ENCODE measurements around the gene KIF16B.

KIF16B gene

DNA sequence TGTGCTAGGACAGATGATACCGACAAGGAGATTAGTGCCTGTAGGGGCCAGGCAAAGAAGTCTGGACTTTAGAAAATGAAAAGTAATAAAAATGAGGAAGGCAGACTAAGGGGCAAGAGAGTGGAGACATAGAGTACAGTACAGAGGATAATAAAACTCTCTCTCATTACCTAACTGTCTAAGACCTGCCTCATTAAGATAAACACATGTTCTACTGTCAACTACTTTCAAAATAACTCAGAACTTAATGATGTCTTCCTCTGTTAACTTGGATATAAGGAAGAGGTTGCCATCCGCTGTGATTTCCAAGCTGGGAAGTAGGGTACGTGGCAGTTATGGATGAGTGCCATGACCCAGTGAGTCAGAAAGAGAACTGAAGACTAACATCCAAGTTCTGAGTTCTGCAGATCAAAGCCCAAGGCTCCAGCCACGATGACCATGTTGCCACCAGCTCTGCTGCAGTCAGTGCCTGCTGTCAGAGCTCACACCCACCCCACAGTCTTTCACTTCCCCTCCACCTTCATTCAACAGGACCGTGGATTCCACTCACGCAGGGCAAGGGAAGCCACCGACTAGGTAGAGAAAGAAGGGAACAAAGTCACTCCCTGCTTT lies 81.8 kb downstream of the KIF16B start:
- no peaks in the 10 kb centered on the region for H3K9me3 ChIP-seq (ENCODE audit: control insufficient read depth, low read length)
- no peak overlapping the region for H3K4me3 ChIP-seq (ENCODE audit: low read length)
- peaks cover 19% of the 10 kb centered on the region for H3K36me3 ChIP-seq (ENCODE audit: control insufficient read depth, insufficient read depth, low read length, severe bottlenecking)
- DNase-seq (ENCODE audit: low read depth): no peak
- H3K4me1 ChIP-seq (ENCODE audit: control insufficient read depth, insufficient read depth, low read length): no peaks in the 10 kb centered on the region
- no peaks in the 10 kb centered on the region for H3K27me3 ChIP-seq (replicated peaks; ENCODE audit: control insufficient read depth, insufficient read depth, low read length)
- no peak overlapping the region for H3K9ac ChIP-seq (ENCODE audit: low read length)

DNA sequence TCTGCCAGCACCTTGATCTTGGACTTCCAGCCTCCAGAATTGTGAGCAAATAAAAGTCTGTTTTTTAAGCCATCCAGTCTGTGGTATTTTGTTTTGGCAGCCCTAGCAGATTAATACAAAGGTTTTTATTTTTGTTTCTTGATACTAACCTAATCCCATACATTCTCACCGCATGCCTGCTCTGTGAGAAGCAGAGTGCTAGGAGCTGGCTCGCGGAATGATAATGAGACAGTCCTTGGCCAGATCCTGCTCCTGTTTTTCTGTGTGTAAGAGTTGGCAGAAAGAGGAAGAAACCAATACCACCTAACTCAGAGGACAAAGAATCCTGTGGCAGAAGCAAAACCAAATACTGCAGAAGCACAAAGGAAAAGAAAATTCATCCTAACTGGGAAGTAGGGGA lies 82.6 kb downstream of the KIF16B start:
- Histone ChIP-seq H3K4me3 (ENCODE audit: low read length) (no peak overlapping the region), H3K9ac (ENCODE audit: low read length) (no peak overlapping the region), H3K9me3 (ENCODE audit: control insufficient read depth, low read length) (no peaks in the 10 kb centered on the region), H3K27me3 (replicated peaks; ENCODE audit: control insufficient read depth, insufficient read depth, low read length) (no peaks in the 10 kb centered on the region), H3K4me1 (ENCODE audit: control insufficient read depth, insufficient read depth, low read length) (no peaks in the 10 kb centered on the region), H3K36me3 (ENCODE audit: control insufficient read depth, insufficient read depth, low read length, severe bottlenecking) (peaks cover 15% of the 10 kb centered on the region)
- no peak for DNase-seq (ENCODE audit: low read depth)

DNA sequence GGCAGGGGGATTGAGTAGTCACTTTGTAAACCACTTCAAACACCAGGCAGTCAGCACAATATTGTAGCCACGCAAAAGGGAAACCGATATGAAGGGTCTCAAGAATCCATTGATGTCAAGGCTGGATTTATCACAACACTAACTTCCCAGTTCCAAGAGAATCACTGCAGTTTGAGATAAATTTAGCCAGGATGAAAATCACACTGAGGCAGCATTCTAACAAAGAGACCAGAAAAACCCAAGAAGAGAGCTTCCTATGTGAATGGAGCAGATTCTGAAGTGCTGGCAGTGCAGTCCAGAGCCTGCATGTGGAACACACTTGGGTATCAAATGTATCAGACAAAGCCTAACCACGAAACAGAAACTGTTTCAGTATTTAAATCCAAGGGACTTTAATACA lies 84.6 kb downstream of the KIF16B start:
- no peaks in the 10 kb centered on the region for H3K4me1 ChIP-seq (ENCODE audit: control insufficient read depth, insufficient read depth, low read length)
- peaks cover 15% of the 10 kb centered on the region for H3K36me3 ChIP-seq (ENCODE audit: control insufficient read depth, insufficient read depth, low read length, severe bottlenecking)
- H3K4me3 ChIP-seq (ENCODE audit: low read length): no peak overlapping the region
- no peak overlapping the region for H3K9ac ChIP-seq (ENCODE audit: low read length)
- DNase-seq (ENCODE audit: low read depth): no peak
- H3K27me3 ChIP-seq (replicated peaks; ENCODE audit: control insufficient read depth, insufficient read depth, low read length): no peaks in the 10 kb centered on the region
- no peaks in the 10 kb centered on the region for H3K9me3 ChIP-seq (ENCODE audit: control insufficient read depth, low read length)

- DNase-seq (ENCODE audit: low read depth): no peak
- H3K4me3 ChIP-seq (ENCODE audit: low read length): no peak overlapping the region
- H3K36me3 ChIP-seq (ENCODE audit: control insufficient read depth, insufficient read depth, low read length, severe bottlenecking): peaks cover 13% of the 10 kb centered on the region
- H3K9ac ChIP-seq (ENCODE audit: low read length): no peak overlapping the region
- H3K9me3 ChIP-seq (ENCODE audit: control insufficient read depth, low read length): no peaks in the 10 kb centered on the region
- no peaks in the 10 kb centered on the region for H3K4me1 ChIP-seq (ENCODE audit: control insufficient read depth, insufficient read depth, low read length)
- H3K27me3 ChIP-seq (replicated peaks; ENCODE audit: control insufficient read depth, insufficient read depth, low read length): no peaks in the 10 kb centered on the region
These were observed 85.2 kb downstream of the KIF16B start for GRCh38 chr20:16488086-16488485.

DNA sequence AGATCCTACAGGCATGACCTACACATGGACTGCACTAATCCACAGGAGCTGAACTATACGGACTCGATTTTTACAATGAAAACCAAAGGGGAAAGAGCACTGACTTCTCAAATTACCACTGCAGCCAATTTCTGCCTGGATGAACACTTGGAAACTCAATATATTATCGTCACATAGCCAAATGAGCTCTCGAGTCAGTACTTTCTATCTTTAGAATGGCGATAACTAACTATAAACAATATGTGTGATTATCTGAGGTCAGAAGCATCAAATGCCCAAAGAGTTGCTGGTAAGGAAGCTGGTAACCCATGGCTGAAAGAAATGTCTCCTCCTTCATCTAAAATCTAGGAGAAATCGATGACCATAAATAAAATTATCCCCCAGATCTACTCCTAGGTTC lies 86.7 kb downstream of the KIF16B start:
- H3K9me3 ChIP-seq (ENCODE audit: control insufficient read depth, low read length): no peaks in the 10 kb centered on the region
- no peak overlapping the region for H3K4me3 ChIP-seq (ENCODE audit: low read length)
- H3K27me3 ChIP-seq (replicated peaks; ENCODE audit: control insufficient read depth, insufficient read depth, low read length): no peaks in the 10 kb centered on the region
- H3K4me1 ChIP-seq (ENCODE audit: control insufficient read depth, insufficient read depth, low read length): no peaks in the 10 kb centered on the region
- H3K36me3 ChIP-seq (ENCODE audit: control insufficient read depth, insufficient read depth, low read length, severe bottlenecking): peaks cover 6% of the 10 kb centered on the region
- DNase-seq (ENCODE audit: low read depth): no peak
- H3K9ac ChIP-seq (ENCODE audit: low read length): no peak overlapping the region

DNA sequence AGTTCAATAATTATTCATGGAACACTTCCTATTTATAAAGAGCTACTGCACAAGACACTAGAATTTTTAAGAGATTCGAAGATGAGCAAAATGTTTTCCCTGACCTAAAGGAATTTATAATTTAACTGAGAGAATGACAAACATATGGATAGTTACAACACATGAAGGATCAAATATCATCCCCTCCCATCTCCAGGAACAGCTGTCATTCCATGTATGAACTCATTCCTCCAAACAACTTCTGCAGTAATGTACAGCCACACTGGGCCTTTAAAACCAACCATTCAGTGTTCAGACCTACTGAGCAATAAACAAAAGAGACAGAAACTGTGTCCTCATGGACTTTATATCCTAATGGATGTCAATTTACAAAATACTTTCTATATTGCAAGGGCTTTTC lies 87.8 kb downstream of the KIF16B start:
- no peak overlapping the region for H3K9ac ChIP-seq (ENCODE audit: low read length)
- H3K9me3 ChIP-seq (ENCODE audit: control insufficient read depth, low read length): no peaks in the 10 kb centered on the region
- peak; percentile 60 for DNase-seq (ENCODE audit: low read depth)
- no peaks in the 10 kb centered on the region for H3K4me1 ChIP-seq (ENCODE audit: control insufficient read depth, insufficient read depth, low read length)
- no peak overlapping the region for H3K4me3 ChIP-seq (ENCODE audit: low read length)
- H3K27me3 ChIP-seq (replicated peaks; ENCODE audit: control insufficient read depth, insufficient read depth, low read length): no peaks in the 10 kb centered on the region
- H3K36me3 ChIP-seq (ENCODE audit: control insufficient read depth, insufficient read depth, low read length, severe bottlenecking): peaks cover 6% of the 10 kb centered on the region

DNA sequence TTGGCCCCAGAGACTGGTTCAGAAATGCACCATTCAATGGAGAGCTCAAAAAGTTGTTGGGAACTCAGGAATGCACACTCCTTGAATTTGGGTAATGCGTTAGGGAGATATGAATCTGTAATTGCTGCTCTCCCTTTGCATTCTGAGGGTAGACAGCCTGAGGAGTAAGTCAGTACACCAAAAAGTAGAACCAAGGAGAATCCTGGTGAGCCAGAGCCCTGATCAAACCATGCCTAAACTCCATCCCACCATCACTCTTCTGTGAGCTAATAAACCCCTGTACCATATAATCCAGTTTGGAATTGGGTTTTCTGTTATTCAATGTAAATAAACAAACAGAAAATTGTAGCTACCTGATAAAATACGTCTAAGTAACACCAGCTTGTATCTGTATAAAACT lies 90.2 kb downstream of the KIF16B start:
- H3K27me3 ChIP-seq (replicated peaks; ENCODE audit: control insufficient read depth, insufficient read depth, low read length): no peaks in the 10 kb centered on the region
- no peak overlapping the region for H3K4me3 ChIP-seq (ENCODE audit: low read length)
- peaks cover 6% of the 10 kb centered on the region for H3K36me3 ChIP-seq (ENCODE audit: control insufficient read depth, insufficient read depth, low read length, severe bottlenecking)
- peaks cover 4% of the 10 kb centered on the region for H3K4me1 ChIP-seq (ENCODE audit: control insufficient read depth, insufficient read depth, low read length)
- no peak for DNase-seq (ENCODE audit: low read depth)
- H3K9me3 ChIP-seq (ENCODE audit: control insufficient read depth, low read length): no peaks in the 10 kb centered on the region
- H3K9ac ChIP-seq (ENCODE audit: low read length): no peak overlapping the region

DNA sequence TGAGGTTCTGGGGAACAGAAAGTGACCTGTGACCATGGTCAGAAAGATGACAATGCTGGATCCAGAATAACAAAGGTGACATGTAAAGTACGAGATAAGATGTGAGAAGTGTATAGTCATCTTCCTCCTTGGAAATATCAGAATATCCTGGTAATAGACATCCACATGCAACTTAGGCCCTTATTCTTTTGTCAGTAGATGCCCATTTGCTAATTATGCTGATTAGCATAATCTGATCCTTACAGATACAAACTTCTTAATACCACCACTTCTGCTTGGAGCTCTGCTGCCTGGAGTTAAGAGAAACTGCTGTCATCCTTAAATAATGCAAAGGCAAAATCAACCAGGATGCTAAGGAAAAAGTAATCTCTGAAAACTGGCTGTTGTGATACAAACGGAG lies 91.3 kb downstream of the KIF16B start:
- peaks cover 11% of the 10 kb centered on the region for H3K4me1 ChIP-seq (ENCODE audit: control insufficient read depth, insufficient read depth, low read length)
- no peak overlapping the region for H3K9ac ChIP-seq (ENCODE audit: low read length)
- DNase-seq (ENCODE audit: low read depth): no peak
- H3K36me3 ChIP-seq (ENCODE audit: control insufficient read depth, insufficient read depth, low read length, severe bottlenecking): peaks cover 6% of the 10 kb centered on the region
- H3K27me3 ChIP-seq (replicated peaks; ENCODE audit: control insufficient read depth, insufficient read depth, low read length): no peaks in the 10 kb centered on the region
- H3K4me3 ChIP-seq (ENCODE audit: low read length): no peak overlapping the region
- no peaks in the 10 kb centered on the region for H3K9me3 ChIP-seq (ENCODE audit: control insufficient read depth, low read length)

- H3K36me3 ChIP-seq (ENCODE audit: control insufficient read depth, insufficient read depth, low read length, severe bottlenecking): peaks cover 2% of the 10 kb centered on the region
- H3K9ac ChIP-seq (ENCODE audit: low read length): no peak overlapping the region
- no peak overlapping the region for H3K4me3 ChIP-seq (ENCODE audit: low read length)
- H3K27me3 ChIP-seq (replicated peaks; ENCODE audit: control insufficient read depth, insufficient read depth, low read length): no peaks in the 10 kb centered on the region
- DNase-seq (ENCODE audit: low read depth): no peak
- H3K4me1 ChIP-seq (ENCODE audit: control insufficient read depth, insufficient read depth, low read length): peaks cover 22% of the 10 kb centered on the region
- no peaks in the 10 kb centered on the region for H3K9me3 ChIP-seq (ENCODE audit: control insufficient read depth, low read length)
These were observed 93.6 kb downstream of the KIF16B start for GRCh38 chr20:16479666-16480065.

DNA sequence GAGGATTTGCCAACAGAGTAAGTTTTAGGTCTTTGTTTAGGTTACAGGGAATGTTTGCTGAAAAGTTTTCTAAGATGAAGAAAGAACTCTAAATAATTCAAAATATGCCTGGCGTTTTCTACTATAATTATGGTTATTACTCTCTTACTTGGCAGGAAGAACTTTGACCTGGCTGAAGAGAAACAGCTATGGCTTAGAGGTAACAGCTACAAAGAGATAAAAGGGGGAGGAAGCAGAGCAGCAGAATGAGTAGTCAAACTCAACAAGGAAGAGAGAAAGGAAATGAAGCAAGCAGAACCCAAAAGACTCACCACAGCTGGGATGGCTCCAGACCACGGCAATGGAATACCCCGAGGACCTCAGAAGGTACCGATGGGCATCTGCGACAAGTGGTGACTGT lies 95.6 kb downstream of the KIF16B start:
- Histone ChIP-seq H3K4me3 (ENCODE audit: low read length) (no peak overlapping the region), H3K9ac (ENCODE audit: low read length) (no peak overlapping the region), H3K36me3 (ENCODE audit: control insufficient read depth, insufficient read depth, low read length, severe bottlenecking) (peaks cover 2% of the 10 kb centered on the region), H3K27me3 (replicated peaks; ENCODE audit: control insufficient read depth, insufficient read depth, low read length) (no peaks in the 10 kb centered on the region), H3K4me1 (ENCODE audit: control insufficient read depth, insufficient read depth, low read length) (peaks cover 28% of the 10 kb centered on the region), H3K9me3 (ENCODE audit: control insufficient read depth, low read length) (no peaks in the 10 kb centered on the region)
- peak; percentile 36 for DNase-seq (ENCODE audit: low read depth)

DNA sequence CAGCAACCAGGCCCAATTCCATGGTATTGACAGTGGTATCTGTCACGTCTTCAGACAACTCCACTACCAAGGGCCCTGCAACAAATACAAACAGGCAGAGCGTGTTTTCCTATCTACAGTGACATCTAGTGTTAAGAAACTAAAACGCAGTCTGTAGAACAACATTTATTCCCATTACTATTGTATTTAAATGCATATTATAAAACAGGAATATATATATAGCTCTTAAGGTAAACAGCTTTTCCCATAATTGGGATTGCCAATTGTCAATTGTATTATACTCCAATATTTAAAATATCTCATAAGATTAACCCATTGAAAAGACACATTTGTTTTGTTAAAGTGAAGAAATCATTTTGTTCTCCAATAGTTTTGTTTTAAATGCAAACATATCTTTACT lies 97.2 kb downstream of the KIF16B start:
- Histone ChIP-seq H3K27me3 (replicated peaks; ENCODE audit: control insufficient read depth, insufficient read depth, low read length) (no peaks in the 10 kb centered on the region), H3K9ac (ENCODE audit: low read length) (peak overlapping the region; percentile 68), H3K9me3 (ENCODE audit: control insufficient read depth, low read length) (no peaks in the 10 kb centered on the region), H3K4me3 (ENCODE audit: low read length) (peak overlapping the region; percentile 52), H3K4me1 (ENCODE audit: control insufficient read depth, insufficient read depth, low read length) (peaks cover 28% of the 10 kb centered on the region), H3K36me3 (ENCODE audit: control insufficient read depth, insufficient read depth, low read length, severe bottlenecking) (no peaks in the 10 kb centered on the region)
- DNase-seq (ENCODE audit: low read depth): peak; percentile 84

DNA sequence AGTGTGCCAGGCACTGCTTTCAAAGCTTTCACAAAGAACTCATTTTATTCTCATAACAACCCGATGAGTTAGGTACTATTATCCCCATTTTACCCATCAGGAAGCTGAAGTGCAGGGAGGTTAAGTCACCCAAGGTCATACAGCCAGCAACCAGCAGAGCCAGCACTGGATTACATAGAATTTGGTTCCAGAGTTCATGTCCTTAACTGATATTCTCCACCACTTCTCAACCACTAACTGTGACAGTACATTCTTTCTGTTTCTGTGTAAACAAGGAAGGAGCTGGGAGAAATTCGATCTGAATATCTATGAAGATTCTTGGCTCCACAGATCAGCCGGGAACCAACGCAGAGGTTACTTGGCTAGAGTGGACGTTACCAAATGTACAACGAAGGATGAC lies 98.0 kb downstream of the KIF16B start:
- H3K9ac ChIP-seq (ENCODE audit: low read length): peak overlapping the region; percentile 68
- H3K9me3 ChIP-seq (ENCODE audit: control insufficient read depth, low read length): no peaks in the 10 kb centered on the region
- peak overlapping the region; percentile 52 for H3K4me3 ChIP-seq (ENCODE audit: low read length)
- peaks cover 28% of the 10 kb centered on the region for H3K4me1 ChIP-seq (ENCODE audit: control insufficient read depth, insufficient read depth, low read length)
- H3K27me3 ChIP-seq (replicated peaks; ENCODE audit: control insufficient read depth, insufficient read depth, low read length): no peaks in the 10 kb centered on the region
- no peaks in the 10 kb centered on the region for H3K36me3 ChIP-seq (ENCODE audit: control insufficient read depth, insufficient read depth, low read length, severe bottlenecking)
- peak; percentile 81 for DNase-seq (ENCODE audit: low read depth)

All from adipocyte (in vitro differentiated cells).